HepG2 (cell line): ENCODE results near the gene STEAP1B. TPM values are rescaled to one million over a fixed set of nuclear protein-coding genes. Genes with fewer than 3 reads are reported as not detected.

Source experiments
- ATAC-seq: fragments of 200-7000 bp; cut with Tn5 transposase; 3 replicates; pipeline ENCODE4 v1.9.1; 2020; ENCODE audit warnings: mild to moderate bottlenecking, moderate library complexity
- BruUV-seq: library from RNA; stranded (reverse); fragments of 400-500 nt; replicated peaks from 2 replicates; lab custom pipeline; 2021; lab: Mats Ljungman, UMichigan
- CTCF ChIA-PET: fragments of 300-600 bp; formaldehyde crosslinking; extraction: SDS; loops from one replicate; lab custom pipeline; 2021; ENCODE audit warnings: low total read pairs, inconsistent platforms, low intra/inter-chr PET ratio; lab: Yijun Ruan, JAX
- POLR2A ChIA-PET: fragments of 350-600 bp; sonication (Branson Sonifier 250); formaldehyde crosslinking; loops from one replicate; lab custom pipeline; 2020; ENCODE audit warnings: antibody characterized with exemption, inconsistent platforms; lab: Yijun Ruan, JAX
- DNase-seq: peaks from one replicate; pipeline ENCODE4 v3.0.0-alpha.2; 2015; ENCODE audit warnings: low spot score
- FAIRE-seq: peaks from 3 replicates; lab custom pipeline; 2011; peaks lifted over from hg19 to GRCh38; lab: Jason Lieb, UNC
- H2AFZ ChIP-seq: one replicate; pipeline ENCODE4 v1.6.1; 2011; ENCODE audit warnings: low read length, inconsistent platforms
- H3K27ac ChIP-seq: fragments of 300-600 bp; 3 replicates; pipeline ENCODE4 v1.8.0; 2011; ENCODE audit warnings: mixed run types, mild to moderate bottlenecking, mixed read lengths, low read length, inconsistent platforms; ENCODE audit not compliant: insufficient read depth; ENCODE audit errors: extremely low read length
- H3K27me3 ChIP-seq, 2 experiments: fragments of 200-600 bp in 1 of 2; 2 replicates in 1 of 2; 3 replicates in 1 of 2; pipeline versions ENCODE4 v1.6.0 to v1.8.0; 2011; ENCODE audit warnings: low read length in 2 of 2, mild to moderate bottlenecking in 2 of 2, moderate library complexity in 2 of 2, inconsistent platforms in 1 of 2; ENCODE audit not compliant: insufficient read depth in 2 of 2, control insufficient read depth in 1 of 2
- H3K36me3 ChIP-seq, 2 experiments: fragments of 200-600 bp in 1 of 2; replicated peaks in 1 of 2; 2 replicates in 1 of 2; 3 replicates in 1 of 2; pipeline versions ENCODE4 v1.5.1 to v1.8.0; 2011; ENCODE audit warnings: low read length in 2 of 2, inconsistent platforms in 1 of 2; ENCODE audit not compliant: insufficient read depth in 2 of 2, control insufficient read depth in 1 of 2
- H3K4me1 ChIP-seq: 2 replicates; pipeline ENCODE4 v1.5.1; 2012; ENCODE audit warnings: low read length, inconsistent platforms; ENCODE audit not compliant: insufficient read depth
- H3K4me2 ChIP-seq: 2 replicates; pipeline ENCODE4 v1.6.0; 2011; ENCODE audit warnings: low read depth, low read length, inconsistent platforms
- H3K4me3 ChIP-seq, 3 experiments: fragments of 200-600 bp in 1 of 3; sonication (generic), shearing (Covaris generic) in 1 of 3; replicated peaks in 1 of 3; 2 replicates each; pipeline ENCODE4 v1.5.1; 2011 to 2016; ENCODE audit warnings: low read length in 3 of 3, inconsistent platforms in 2 of 3, low read depth in 2 of 3, mild to moderate bottlenecking in 2 of 3, control low read depth in 1 of 3, mixed read lengths in 1 of 3; ENCODE audit not compliant: insufficient read depth in 1 of 3
- H3K79me2 ChIP-seq: one replicate; pipeline ENCODE4 v1.6.1; 2011; ENCODE audit warnings: low read length, inconsistent platforms; ENCODE audit not compliant: insufficient read depth
- H3K9ac ChIP-seq: 2 replicates; pipeline ENCODE4 v1.6.0; 2011; ENCODE audit warnings: mild to moderate bottlenecking, low read depth, low read length, inconsistent platforms; ENCODE audit not compliant: insufficient read depth
- H3K9me3 ChIP-seq: 2 replicates; pipeline ENCODE4 v1.5.1; 2012; ENCODE audit warnings: mild to moderate bottlenecking, low read length
- H4K20me1 ChIP-seq: 2 replicates; pipeline ENCODE4 v1.6.0; 2011; ENCODE audit warnings: inconsistent platforms, mild to moderate bottlenecking, low read length, moderate library complexity; ENCODE audit not compliant: insufficient read depth
- ATF1 ChIP-seq: IDR thresholded peaks from 2 replicates; pipeline ENCODE4 v1.6.1; 2016; ENCODE audit warnings: mild to moderate bottlenecking, control low read depth
- DRAP1 ChIP-seq: IDR thresholded peaks from 2 replicates; pipeline ENCODE4 v1.6.1; 2016; ENCODE audit warnings: missing genetic modification reagents, missing compliant biosample characterization
- HNF4A ChIP-seq: sonication (generic); formaldehyde crosslinking; IDR thresholded peaks from 2 replicates; pipeline ENCODE4 v1.4.0; 2020; ENCODE audit warnings: missing genetic modification reagents
- RBM39 ChIP-seq: fragments of 200-400 bp; formaldehyde crosslinking; IDR thresholded peaks from one replicate; pipeline ENCODE4 v1.6.1; 2018; ENCODE audit warnings: antibody characterized with exemption, mild to moderate bottlenecking, low read depth, low read length; ENCODE audit not compliant: poor library complexity, severe bottlenecking
- SAP130 ChIP-seq: IDR thresholded peaks from 2 replicates; pipeline ENCODE4 v1.6.1; 2016; ENCODE audit warnings: low read depth
- ZNF12 ChIP-seq: sonication (generic); formaldehyde crosslinking; IDR thresholded peaks from 2 replicates; pipeline ENCODE4 v1.5.0; 2020; ENCODE audit warnings: missing genetic modification reagents
- ZNF331 ChIP-seq: sonication (generic); formaldehyde crosslinking; IDR thresholded peaks from 2 replicates; pipeline ENCODE4 v1.4.0; 2020; ENCODE audit warnings: missing genetic modification reagents
- ZNF513 ChIP-seq: sonication (generic); formaldehyde crosslinking; conservative IDR thresholded peaks from 2 replicates; pipeline ENCODE4 v1.5.0; 2020; ENCODE audit warnings: missing genetic modification reagents
- ZNF691 ChIP-seq: sonication (generic); formaldehyde crosslinking; IDR thresholded peaks from 2 replicates; pipeline ENCODE4 v1.4.0; 2020; ENCODE audit warnings: missing genetic modification reagents, low read depth, mild to moderate bottlenecking, borderline replicate concordance
- ZNF816 ChIP-seq: sonication (generic); formaldehyde crosslinking; IDR thresholded peaks from 2 replicates; pipeline ENCODE4 v1.8.0; 2022; ENCODE audit warnings: missing genetic modification reagents, mild to moderate bottlenecking, borderline replicate concordance
- WGBS: methylation state at CpG from one replicate; pipeline ENCODE4 v1.1.6; 2017; ENCODE audit warnings: low lambda C conversion rate; 5-methylcytosine and 5-hydroxymethylcytosine counted together
- in situ Hi-C: cut with HindIII; loops from 2 replicates; pipeline ENCODE4 v1.10.0; 2017; ENCODE audit warnings: low pct_unique_long_range_greater_than_20kb; ENCODE audit not compliant: extremely low pct_ligation_motif_present
- intact Hi-C: fragments of 100-400 bp; cut with micrococcal nuclease; formaldehyde crosslinking; loops from one replicate; pipeline ENCODE4 v1.10.0; 2022; ENCODE audit not compliant: unreplicated experiment
- polyA plus RNA-seq, 8 experiments: library from polyadenylated mRNA; depleted of rRNA in 3 of 8; stranded (reverse) in 7 of 8; unstranded in 1 of 8; fragments of >200 nt; fragmentation: Illumina TruSeq in 4 of 8; extraction: Trizol in 4 of 8; gene quantifications; 2 replicates each; pipeline versions ENCODE4 v1.2.1 to v1.2.3, GENCODE V29; 2011 to 2016; ENCODE audit warnings: low read depth in 4 of 8, missing spikeins in 1 of 8, mixed read lengths in 1 of 8; ENCODE audit not compliant: insufficient read depth in 1 of 8
- total RNA-seq, 5 experiments: library from RNA; depleted of rRNA; stranded (reverse); fragments of >200 nt; fragmentation: Illumina TruSeq; extraction: Trizol; gene quantifications; 2 replicates each; pipeline ENCODE4 v1.2.3, GENCODE V29; 2016; ENCODE audit warnings: low read depth in 1 of 5

STEAP1B gene
- total and polyA plus RNA-seq, 2 of the 13 experiments (the other 11 are each of a cell fraction or from before 2014, with no cell fraction given) = not detected

GRCh38 chr7:22395222-22395621, 104.8 kb downstream of the STEAP1B start:
- in situ Hi-C loops = no loop called here

GRCh38 chr7:22394739-22395138, 105.2 kb downstream of the STEAP1B start:
- Histone ChIP-seq H3K9me3 (no peaks in the 10 kb centered on the region), H3K4me2 (peak overlapping the region; percentile 46), H3K4me3 (no peak overlapping the region), H3K79me2 (no peaks in the 10 kb centered on the region), H3K4me1 (peaks cover 29% of the 10 kb centered on the region), H4K20me1 (no peaks in the 10 kb centered on the region), H3K9ac (no peak overlapping the region), H3K27ac (no peak overlapping the region), H3K27me3 (peaks cover 0 to 1% of the 10 kb centered on the region in 2 experiments; a peak in 2 of 5 replicates), H3K36me3 (no peaks in the 10 kb centered on the region), H2AFZ (peak overlapping the region; percentile 44)
- intact Hi-C loops (no loop called here), in situ Hi-C loops (no loop called here)
- BruUV-seq = no TSS peak
- no peak for FAIRE-seq
- POLR2A ChIA-PET = no interaction called here
- DNase-seq = no peak
- 82% methylated on average over 3 of the region's 3 CpGs for WGBS
- CTCF ChIA-PET = no interaction called here
- peak; percentile 50; the same call in 1 of the 3 replicates for ATAC-seq
- TF ChIP-seq ATF1 (CRISPR knock-in tag) (no peak), RBM39 (no peak), ZNF513 (CRISPR knock-in tag) (no peak)

More at GRCh38 chr7:22395222-22395621, 104.8 kb downstream of the STEAP1B start:
- no peak for FAIRE-seq
- BruUV-seq = no TSS peak
- Histone ChIP-seq H4K20me1 (no peaks in the 10 kb centered on the region), H3K4me1 (peaks cover 29% of the 10 kb centered on the region), H3K9me3 (no peaks in the 10 kb centered on the region), H2AFZ (peak overlapping the region; percentile 44), H3K27ac (no peak overlapping the region), H3K9ac (no peak overlapping the region; the same call in 1 of the 2 replicates), H3K36me3 (no peaks in the 10 kb centered on the region), H3K4me3 (no peak overlapping the region), H3K79me2 (no peaks in the 10 kb centered on the region), H3K27me3 (peaks cover 0 to 1% of the 10 kb centered on the region in 2 experiments; a peak in 2 of 5 replicates), H3K4me2 (peak overlapping the region; percentile 46)
- peak; percentile 88 for ATAC-seq
- POLR2A ChIA-PET = no interaction called here
- intact Hi-C loops = no loop called here
- TF ChIP-seq ZNF12 (peak; percentile 92), DRAP1 (CRISPR knock-in tag) (0 out of 2 replicates have a peak, but pooled peaks have one; percentile 21), ZNF331 (CRISPR knock-in tag) (0 out of 2 replicates have a peak, but pooled peaks have one; percentile 29), ZNF691 (CRISPR knock-in tag) (no peak), SAP130 (CRISPR knock-in tag) (0 out of 2 replicates have a peak, but pooled peaks have one; percentile 29), ZNF816 (CRISPR knock-in tag) (no peak), HNF4A (CRISPR knock-in tag) (0 out of 2 replicates have a peak, but pooled peaks have one; percentile 20)
- 23% methylated on average over 3 of the region's 6 CpGs for WGBS
- DNase-seq = peak; percentile 16
- CTCF ChIA-PET = no interaction called here
